ENCODE measurements around the gene ENPP1.
"Not testable (repeated sequence)": the region's sequence is repeated elsewhere in the genome, so short reads cannot be mapped to it uniquely, and the experiment has no call there.

The ENPP1 gene

DNA sequence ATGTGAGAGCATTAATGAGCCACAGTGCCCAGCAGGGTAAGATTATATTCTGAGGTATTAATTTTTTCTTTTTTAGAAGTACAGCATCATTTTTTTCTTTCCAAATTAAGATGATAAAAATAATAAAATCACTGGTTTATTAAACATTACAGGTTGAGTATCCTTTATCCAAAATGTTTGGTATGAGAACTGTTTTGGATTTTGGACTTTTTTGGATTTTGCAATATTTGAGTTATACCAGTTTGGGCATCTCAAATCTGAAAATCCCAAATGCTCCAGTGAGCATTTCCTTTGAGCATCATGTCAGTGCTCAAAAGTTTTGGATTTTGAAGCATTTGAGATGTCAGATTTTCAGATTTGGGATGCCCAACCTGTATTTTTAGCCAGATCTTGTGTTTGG is 44.4 kb downstream of the ENPP1 start:
- DNase-seq (ENCODE audit: extremely low read depth, low read depth), result no peak
- no peak for TF ChIP-seq CTCF (IDR thresholded peaks at IDR 0.05; ENCODE audit: low read depth, low read length)

DNA sequence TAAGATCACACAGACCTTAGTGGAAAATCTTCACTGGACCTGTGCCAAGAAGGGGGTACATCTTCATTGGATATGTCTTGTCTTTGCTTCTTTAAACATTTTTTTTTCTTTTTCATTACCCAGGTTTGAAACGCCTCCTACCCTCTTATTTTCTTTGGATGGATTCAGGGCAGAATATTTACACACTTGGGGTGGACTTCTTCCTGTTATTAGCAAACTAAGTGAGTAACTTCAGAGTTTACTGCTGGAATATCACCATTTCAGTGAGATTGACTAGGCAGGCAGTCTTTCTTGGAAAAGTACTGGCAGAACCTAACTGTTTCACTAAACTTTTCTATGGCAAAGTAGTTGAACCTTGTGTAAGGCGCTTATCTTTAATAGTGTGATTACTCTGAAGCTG is 47.0 kb downstream of the ENPP1 start:
- no peak for DNase-seq (ENCODE audit: extremely low read depth, low read depth)
- TF ChIP-seq CTCF (IDR thresholded peaks at IDR 0.05; ENCODE audit: low read depth, low read length), result no peak

DNA sequence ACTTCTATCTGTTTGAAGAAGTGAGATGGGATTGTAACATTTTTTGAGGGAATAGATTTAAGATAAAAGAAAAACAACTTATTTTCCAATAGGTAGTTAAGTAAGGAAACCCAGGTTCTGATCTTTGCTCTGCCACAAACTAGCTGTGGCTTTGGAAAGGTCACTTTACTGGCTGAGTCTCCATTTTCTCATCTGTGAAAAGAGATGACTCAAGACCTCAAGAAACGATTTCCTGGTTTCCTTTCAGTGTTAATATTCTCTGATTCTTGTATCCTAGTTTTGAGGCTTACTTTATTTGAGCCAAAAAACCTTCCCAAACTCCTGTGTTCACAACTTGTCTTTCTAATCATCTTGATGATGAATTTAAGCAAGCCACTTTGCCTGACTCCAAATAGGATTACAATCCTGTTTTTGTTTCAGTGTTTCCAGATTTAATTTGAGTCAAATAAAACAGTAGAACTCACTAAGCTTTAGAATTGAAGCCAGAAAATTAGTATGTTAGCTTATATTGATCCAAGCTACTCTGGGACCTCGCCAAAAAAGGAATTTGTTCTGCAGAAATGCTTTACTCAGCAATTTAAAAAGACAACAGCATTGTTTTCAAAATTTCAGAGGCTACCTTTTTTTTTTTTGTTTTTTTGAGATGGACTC is 51.1 kb downstream of the ENPP1 start:
- TF ChIP-seq CTCF (IDR thresholded peaks at IDR 0.05; ENCODE audit: low read depth, low read length), result no peak
- DNase-seq (ENCODE audit: extremely low read depth, low read depth), result peak; percentile 29

DNA sequence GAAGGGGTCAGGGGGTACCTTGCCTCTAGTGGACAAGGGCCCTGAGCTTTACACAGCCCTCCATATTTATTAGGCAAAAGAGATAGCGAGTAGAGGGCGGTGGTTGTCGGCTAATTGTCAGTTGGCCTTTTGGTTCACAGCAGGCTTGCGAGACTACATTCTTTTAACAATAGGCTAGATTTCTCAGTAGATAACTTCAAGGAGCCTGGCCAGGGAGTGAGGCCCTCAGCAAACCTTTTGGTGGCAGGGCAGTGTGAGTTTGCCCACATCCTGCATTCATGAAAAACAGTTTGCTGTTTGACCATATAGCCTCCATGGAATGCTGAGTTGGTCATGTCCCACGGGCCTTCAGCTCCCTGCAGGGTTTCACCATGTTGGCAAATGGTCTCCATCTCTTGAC is 51.8 kb downstream of the ENPP1 start:
- DNase-seq (ENCODE audit: extremely low read depth, low read depth), result not testable (repeated sequence)

- TF ChIP-seq CTCF (IDR thresholded peaks at IDR 0.05; ENCODE audit: low read depth, low read length), result no peak
- peak; percentile 39 for DNase-seq (ENCODE audit: extremely low read depth, low read depth)
Observed at GRCh38 chr6:131861381-131861780, 53.6 kb downstream of the ENPP1 start.

DNA sequence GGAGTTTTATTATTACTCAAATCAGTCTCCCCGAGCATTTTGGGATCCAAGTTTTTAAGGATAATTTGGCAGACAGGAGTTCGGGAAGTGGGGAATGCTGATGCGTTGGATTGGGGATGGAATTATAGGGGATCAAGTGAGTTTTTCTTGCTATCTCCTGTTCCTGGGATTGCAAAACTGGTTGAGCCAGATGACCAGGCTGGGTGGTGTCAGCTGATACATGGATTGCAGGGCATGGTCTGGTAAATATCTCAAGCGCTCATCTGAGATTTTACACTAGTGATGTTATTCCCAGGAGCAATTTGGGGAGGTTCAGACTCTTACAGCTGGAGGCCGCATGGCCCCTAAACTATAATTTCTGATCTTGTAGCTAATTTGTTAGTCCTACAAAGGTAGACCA is 54.7 kb downstream of the ENPP1 start:
- no peak for TF ChIP-seq CTCF (IDR thresholded peaks at IDR 0.05; ENCODE audit: low read depth, low read length)
- DNase-seq (ENCODE audit: extremely low read depth, low read depth), result no peak

GRCh38 chr6:131867744-131868143 is 59.9 kb downstream of the ENPP1 start:
- TF ChIP-seq CTCF (IDR thresholded peaks at IDR 0.05; ENCODE audit: low read depth, low read length), result no peak
- DNase-seq (ENCODE audit: extremely low read depth, low read depth), result no peak

DNA sequence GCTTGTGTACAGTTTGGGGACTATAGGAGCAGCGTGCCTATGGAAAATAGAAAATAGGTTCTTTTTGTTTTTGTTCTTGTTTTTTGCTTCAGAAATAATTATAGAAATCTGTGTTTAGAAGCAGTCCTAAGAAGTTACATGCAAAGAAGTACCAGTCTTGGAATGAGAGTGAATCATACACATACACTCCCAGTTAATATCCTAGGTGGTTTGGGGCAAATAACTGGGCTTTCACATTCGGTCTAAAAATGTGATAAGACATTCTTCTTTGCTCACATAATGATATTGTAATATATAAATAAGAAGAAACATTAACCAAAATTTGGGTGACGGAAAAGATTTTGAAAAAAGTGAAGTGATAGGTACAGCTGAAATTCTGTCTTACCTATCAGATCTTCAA is 61.0 kb downstream of the ENPP1 start:
- no peak for DNase-seq (ENCODE audit: extremely low read depth, low read depth)
- no peak for TF ChIP-seq CTCF (IDR thresholded peaks at IDR 0.05; ENCODE audit: low read depth, low read length)
